ENCODE data around the gene SLC35A5. TPM values are rescaled to one million over a fixed set of nuclear protein-coding genes. Genes with fewer than 3 reads are reported as not detected.
"Not testable (repeated sequence)": the region's sequence is repeated elsewhere in the genome, so short reads cannot be mapped to it uniquely, and the experiment has no call there.

Gene SLC35A5
- total RNA-seq, 1 experiment from 2014 or later, result 20.4 TPM

DNA sequence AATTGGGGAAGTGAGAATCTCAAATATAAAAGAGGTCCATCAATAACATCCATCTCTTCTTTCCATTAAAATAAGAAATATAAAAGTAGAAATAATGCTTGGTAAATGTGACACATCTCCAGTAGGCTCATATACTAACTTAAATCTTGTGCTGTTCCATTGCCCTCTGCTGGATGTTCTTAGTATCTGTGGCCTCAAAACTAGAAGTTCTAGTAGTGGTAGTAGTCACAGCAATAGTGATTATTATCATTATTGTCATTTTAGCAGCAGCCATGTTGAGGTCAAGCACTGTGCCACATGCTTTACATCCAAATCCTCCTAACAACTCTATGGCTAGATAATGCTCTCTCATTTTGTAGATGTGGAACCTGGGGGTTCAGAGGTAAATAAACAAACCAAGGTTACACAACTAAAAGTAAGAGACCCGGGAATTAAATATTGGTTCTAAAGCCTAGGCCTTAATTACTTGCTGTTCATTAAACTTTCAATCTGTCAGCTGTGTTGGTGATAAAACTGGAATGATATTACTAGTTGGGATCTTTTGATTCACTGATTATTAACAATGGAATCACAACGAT, 42.3 kb upstream of the SLC35A5 start:
- peak; percentile 68 for DNase-seq (ENCODE audit: low spot score)
- intact Hi-C loops (cut with micrococcal nuclease; ENCODE audit: unreplicated experiment), result loop anchor here (1.0 to 2.0 kb wide), 4 partner anchors 193 to 407 kb away; no protein-coding TSS in a partner anchor
- POLR2A ChIA-PET (ENCODE audit: low non-redundant PET), result no interaction called here

DNA sequence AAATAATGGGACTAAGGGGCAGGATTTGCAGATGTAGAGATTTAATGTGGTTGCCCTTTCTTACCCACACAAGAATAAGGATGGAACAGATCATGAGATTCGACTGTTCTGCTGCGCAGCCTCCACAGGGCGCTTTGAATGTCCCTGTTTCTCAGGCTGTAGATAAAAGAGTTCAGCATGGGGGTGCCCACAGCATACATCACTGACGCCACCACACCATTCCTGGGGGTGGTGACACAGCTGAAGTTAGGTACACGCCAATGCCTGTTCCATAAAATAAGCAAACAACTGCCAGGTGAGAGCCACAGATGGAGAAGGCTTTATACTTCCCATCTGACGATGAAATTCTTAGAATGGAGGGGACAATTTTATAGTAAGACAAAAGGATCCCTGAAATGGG, 37.7 kb upstream of the SLC35A5 start:
- H3K27ac ChIP-seq (ENCODE audit: low read depth, low read length, poor library complexity, severe bottlenecking); H3K9me3 ChIP-seq (ENCODE audit: low read depth, low read length, poor library complexity, severe bottlenecking); BruUV-seq (replicated peaks); H3K36me3 ChIP-seq (ENCODE audit: insufficient read depth, low read length, poor library complexity, severe bottlenecking); H3K4me1 ChIP-seq (ENCODE audit: insufficient read depth, low read length, poor library complexity, severe bottlenecking); intact Hi-C loops (cut with micrococcal nuclease; ENCODE audit: unreplicated experiment); DNase-seq (ENCODE audit: low spot score); CTCF ChIA-PET; POLR2A ChIA-PET (ENCODE audit: low non-redundant PET); H3K27me3 ChIP-seq (replicated peaks; ENCODE audit: insufficient read depth, low read depth, low read length, poor library complexity); H3K4me3 ChIP-seq (ENCODE audit: low read depth, low read length, poor library complexity, severe bottlenecking): not testable (repeated sequence)

More for the DNA sequence above, 42.3 kb upstream of the SLC35A5 start:
- no peaks in the 10 kb centered on the region for H3K9me3 ChIP-seq (ENCODE audit: low read depth, low read length, poor library complexity, severe bottlenecking)
- no TSS peak for BruUV-seq (replicated peaks)
- H3K4me3 ChIP-seq (ENCODE audit: low read depth, low read length, poor library complexity, severe bottlenecking), result no peak overlapping the region
- CTCF ChIA-PET, result interaction anchor here (0.5 to 0.6 kb wide), 2 partner anchors 52 to 931 kb away, joined by 4 to 5 read pairs; no protein-coding TSS in a partner anchor
- no peaks in the 10 kb centered on the region for H3K36me3 ChIP-seq (ENCODE audit: insufficient read depth, low read length, poor library complexity, severe bottlenecking)
- TF ChIP-seq EZH2 (IDR thresholded peaks at IDR 0.05; ENCODE audit: borderline replicate concordance, low read depth, low read length, poor library complexity, severe bottlenecking), result no peak
- TF ChIP-seq, protein P1, sequence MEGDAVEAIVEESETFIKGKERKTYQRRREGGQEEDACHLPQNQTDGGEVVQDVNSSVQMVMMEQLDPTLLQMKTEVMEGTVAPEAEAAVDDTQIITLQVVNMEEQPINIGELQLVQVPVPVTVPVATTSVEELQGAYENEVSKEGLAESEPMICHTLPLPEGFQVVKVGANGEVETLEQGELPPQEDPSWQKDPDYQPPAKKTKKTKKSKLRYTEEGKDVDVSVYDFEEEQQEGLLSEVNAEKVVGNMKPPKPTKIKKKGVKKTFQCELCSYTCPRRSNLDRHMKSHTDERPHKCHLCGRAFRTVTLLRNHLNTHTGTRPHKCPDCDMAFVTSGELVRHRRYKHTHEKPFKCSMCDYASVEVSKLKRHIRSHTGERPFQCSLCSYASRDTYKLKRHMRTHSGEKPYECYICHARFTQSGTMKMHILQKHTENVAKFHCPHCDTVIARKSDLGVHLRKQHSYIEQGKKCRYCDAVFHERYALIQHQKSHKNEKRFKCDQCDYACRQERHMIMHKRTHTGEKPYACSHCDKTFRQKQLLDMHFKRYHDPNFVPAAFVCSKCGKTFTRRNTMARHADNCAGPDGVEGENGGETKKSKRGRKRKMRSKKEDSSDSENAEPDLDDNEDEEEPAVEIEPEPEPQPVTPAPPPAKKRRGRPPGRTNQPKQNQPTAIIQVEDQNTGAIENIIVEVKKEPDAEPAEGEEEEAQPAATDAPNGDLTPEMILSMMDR (conservative IDR thresholded peaks at IDR 0.05; ENCODE audit: low read depth, low read length), result peak; percentile 75
- no peaks in the 10 kb centered on the region for H3K4me1 ChIP-seq (ENCODE audit: insufficient read depth, low read length, poor library complexity, severe bottlenecking)
- no peaks in the 10 kb centered on the region for H3K27me3 ChIP-seq (replicated peaks; ENCODE audit: insufficient read depth, low read depth, low read length, poor library complexity)
- H3K27ac ChIP-seq (ENCODE audit: low read depth, low read length, poor library complexity, severe bottlenecking), result no peak overlapping the region

DNA sequence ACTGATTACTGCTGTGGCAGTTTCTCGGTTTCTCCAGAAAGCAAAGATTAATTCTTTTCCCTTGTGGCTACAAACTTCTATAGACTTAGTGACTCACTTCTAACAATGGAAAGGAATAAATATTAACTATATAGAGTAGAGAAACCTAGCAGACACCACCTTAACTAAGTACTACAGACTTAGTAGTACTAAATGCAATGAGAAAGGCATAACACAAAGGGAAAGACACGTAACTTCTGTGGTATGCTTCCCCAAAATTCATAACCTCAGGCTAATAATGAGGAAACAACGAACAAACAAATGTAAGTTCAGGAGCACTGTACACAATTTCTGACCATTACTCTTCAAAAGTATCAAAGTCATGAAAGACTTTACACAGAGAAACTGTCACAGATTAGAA, 31.3 kb upstream of the SLC35A5 start:
- no peaks in the 10 kb centered on the region for H3K27me3 ChIP-seq (replicated peaks; ENCODE audit: insufficient read depth, low read depth, low read length, poor library complexity)
- POLR2A ChIA-PET (ENCODE audit: low non-redundant PET), result no interaction called here
- no TSS peak for BruUV-seq (replicated peaks)
- CTCF ChIA-PET, result interaction anchor here (1.1 kb wide), 1 partner anchor 237 kb away, joined by 5 read pairs; the partner anchor contains the start of gene SLC9C1
- DNase-seq (ENCODE audit: low spot score), result no peak
- TF ChIP-seq, protein P1 (conservative IDR thresholded peaks at IDR 0.05; ENCODE audit: low read depth, low read length), result no peak
- TF ChIP-seq EZH2 (IDR thresholded peaks at IDR 0.05; ENCODE audit: borderline replicate concordance, low read depth, low read length, poor library complexity, severe bottlenecking), result no peak
- peaks cover 25% of the 10 kb centered on the region for H3K36me3 ChIP-seq (ENCODE audit: insufficient read depth, low read length, poor library complexity, severe bottlenecking)
- H3K4me3 ChIP-seq (ENCODE audit: low read depth, low read length, poor library complexity, severe bottlenecking), result no peak overlapping the region
- H3K27ac ChIP-seq (ENCODE audit: low read depth, low read length, poor library complexity, severe bottlenecking), result no peak overlapping the region
- H3K9me3 ChIP-seq (ENCODE audit: low read depth, low read length, poor library complexity, severe bottlenecking), result no peaks in the 10 kb centered on the region
- no peaks in the 10 kb centered on the region for H3K4me1 ChIP-seq (ENCODE audit: insufficient read depth, low read length, poor library complexity, severe bottlenecking)
- intact Hi-C loops (cut with micrococcal nuclease; ENCODE audit: unreplicated experiment), result loop anchor here (5.0 kb wide), 1 partner anchor 238 kb away; the partner anchor contains the start of gene SLC9C1

DNA sequence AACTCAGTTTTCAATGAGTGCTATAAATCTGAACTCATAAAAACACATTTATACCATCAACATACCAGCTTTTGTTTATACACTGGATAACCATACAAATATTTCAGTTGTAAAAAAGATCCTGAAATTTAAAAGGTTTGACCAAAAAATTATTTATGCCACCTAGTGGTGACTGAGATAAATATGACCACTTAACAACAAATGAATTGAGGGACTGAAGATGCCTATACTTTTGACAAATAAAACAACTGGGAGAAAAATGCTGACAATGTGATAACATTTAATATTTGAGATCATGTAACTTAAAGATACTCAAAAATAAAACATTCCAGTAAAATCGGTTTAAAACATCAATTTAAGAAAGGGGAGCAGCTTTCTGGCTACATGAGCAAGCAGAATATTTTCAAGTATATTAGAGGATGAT, 30.5 kb upstream of the SLC35A5 start:
- no TSS peak for BruUV-seq (replicated peaks)
- Histone ChIP-seq H3K4me3 (ENCODE audit: low read depth, low read length, poor library complexity, severe bottlenecking) (no peak overlapping the region), H3K9me3 (ENCODE audit: low read depth, low read length, poor library complexity, severe bottlenecking) (no peaks in the 10 kb centered on the region), H3K27me3 (replicated peaks; ENCODE audit: insufficient read depth, low read depth, low read length, poor library complexity) (no peaks in the 10 kb centered on the region), H3K36me3 (ENCODE audit: insufficient read depth, low read length, poor library complexity, severe bottlenecking) (peaks cover 29% of the 10 kb centered on the region), H3K27ac (ENCODE audit: low read depth, low read length, poor library complexity, severe bottlenecking) (no peak overlapping the region), H3K4me1 (ENCODE audit: insufficient read depth, low read length, poor library complexity, severe bottlenecking) (no peaks in the 10 kb centered on the region)
- intact Hi-C loops (cut with micrococcal nuclease; ENCODE audit: unreplicated experiment), result loop anchor here (5.0 kb wide), 1 partner anchor 239 kb away; the partner anchor contains the start of gene SLC9C1
- TF ChIP-seq, protein P1 (conservative IDR thresholded peaks at IDR 0.05; ENCODE audit: low read depth, low read length), result peak; percentile 70
- no peak for TF ChIP-seq EZH2 (IDR thresholded peaks at IDR 0.05; ENCODE audit: borderline replicate concordance, low read depth, low read length, poor library complexity, severe bottlenecking)
- CTCF ChIA-PET, result interaction anchor here (1.0 to 1.1 kb wide), 2 partner anchors 238 to 394 kb away, joined by 3 to 5 read pairs; partner anchors contain the start of gene SLC9C1
- peak; percentile 52 for DNase-seq (ENCODE audit: low spot score)
- POLR2A ChIA-PET (ENCODE audit: low non-redundant PET), result no interaction called here
